ENCODE results near the gene NDUFS6.

Gene NDUFS6

DNA sequence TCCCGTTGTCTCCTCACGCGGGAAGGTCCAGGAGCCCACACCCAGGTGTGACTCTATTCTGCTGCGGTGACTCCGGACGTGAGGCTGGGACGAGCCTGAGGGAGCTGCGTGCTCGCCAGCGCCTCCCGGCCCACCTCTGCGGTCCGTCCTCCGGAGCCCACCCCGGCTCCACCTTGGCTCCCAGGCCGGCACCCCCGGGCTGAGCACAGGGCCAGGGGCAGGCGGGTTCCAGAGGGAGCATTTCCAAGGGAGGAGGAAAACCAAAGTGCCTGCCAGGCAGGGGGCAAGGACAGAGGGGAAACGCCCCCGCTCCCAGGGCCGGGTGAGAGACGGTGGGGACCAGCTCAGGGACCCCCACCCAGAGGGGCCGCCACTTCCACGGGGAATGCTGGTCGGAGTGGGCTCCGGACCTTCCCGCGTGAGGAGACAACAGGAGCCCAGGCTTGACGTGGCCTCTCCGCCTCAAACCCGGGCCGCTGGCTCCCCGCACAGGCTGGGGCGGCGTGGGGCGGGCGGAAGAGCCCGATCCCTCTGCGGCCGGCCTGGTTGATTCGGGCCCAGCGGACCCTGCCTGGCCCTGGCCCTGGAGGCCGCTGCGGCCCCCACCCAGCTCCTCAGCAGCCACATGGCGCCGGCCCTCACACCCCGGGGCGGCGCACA lies 55.5 kb downstream of the NDUFS6 start:
- DNase-seq: no peak

DNA sequence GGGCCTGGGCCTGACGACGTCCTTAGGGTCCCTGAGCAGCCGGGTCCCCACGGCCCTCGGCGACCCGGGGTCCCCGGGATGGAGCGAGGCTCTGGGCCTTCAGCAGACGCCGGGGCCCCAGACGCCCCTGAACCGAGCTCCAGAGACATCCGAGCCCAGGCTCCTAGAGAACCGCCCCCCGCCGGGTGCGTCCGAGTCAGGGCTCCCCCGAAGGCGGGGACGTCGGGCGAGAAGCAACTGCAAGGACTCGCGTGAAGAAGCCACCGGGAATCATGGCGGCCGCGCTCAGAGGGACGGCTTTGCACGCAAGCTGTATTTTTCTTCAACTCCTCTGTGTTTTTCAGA lies 56.0 kb downstream of the NDUFS6 start:
- DNase-seq: no peak

DNA sequence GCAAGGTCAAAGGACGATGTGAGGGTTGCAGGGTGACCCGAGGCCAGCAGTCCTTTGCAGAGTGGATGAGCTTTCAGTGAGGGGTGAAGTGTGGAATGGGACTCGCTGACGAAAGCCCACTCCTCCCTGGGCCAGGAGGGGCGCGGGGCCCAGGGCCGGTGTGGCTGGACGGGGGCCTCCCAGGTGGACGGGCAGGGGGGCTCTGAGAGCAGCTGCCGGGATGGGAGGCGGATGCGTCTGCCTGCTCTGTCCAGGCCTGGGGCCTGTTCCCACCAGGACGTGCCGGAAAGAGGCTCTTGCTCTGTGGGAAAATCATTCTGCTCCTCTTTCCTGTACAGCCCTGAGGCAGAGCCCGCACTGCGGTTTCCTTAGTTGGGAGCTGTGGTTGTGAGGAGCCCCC lies 57.2 kb downstream of the NDUFS6 start:
- no peak for DNase-seq

DNA sequence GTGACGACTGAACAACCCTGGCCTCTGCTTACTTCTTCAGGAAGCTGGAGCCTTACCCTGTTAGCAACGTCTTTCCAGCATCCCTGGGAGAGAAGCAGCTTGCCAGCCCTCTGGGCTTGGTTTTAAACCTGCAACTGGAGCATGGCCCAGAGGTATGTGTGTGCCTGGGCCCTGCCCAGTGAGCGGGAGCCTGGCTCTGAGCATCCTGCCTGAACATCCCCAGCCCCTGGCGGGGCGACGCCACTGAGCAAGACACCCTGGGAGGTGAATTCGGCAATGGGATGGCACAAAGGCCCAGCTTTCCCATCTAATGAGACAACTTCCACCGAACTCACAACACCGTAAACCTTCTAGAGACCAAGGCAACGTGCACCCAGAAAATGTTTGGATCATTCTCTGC lies 57.9 kb downstream of the NDUFS6 start:
- no peak for DNase-seq

DNA sequence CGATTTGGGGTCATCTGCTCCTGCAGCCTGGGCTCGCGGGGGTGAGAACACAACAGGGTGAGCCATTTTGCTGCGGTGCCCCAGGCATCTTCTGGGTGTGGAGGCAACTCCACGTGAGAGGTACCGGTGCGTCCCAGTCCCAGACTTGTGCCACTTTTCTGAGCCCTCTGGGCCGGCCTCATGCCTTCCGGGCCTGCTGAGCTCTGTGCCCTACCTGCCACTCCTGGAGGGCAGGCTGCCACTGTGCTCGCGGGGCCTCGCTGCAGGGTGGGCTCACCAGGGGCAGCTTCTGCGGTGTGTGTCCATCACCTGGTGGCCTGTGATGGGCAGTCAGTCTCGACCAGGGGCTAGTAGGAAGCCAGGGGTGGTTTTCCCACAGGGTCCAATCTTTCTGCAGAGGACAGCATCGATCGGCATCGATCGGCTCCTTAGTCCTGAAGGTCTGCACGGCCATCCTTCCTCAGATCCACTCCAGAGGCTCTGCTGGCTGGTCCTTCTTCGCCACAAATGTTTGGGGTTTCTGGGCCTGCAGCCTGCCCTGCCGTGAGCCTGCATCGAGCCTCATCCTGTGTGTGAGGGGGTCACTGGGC lies 58.9 kb downstream of the NDUFS6 start:
- no peak for DNase-seq

DNA sequence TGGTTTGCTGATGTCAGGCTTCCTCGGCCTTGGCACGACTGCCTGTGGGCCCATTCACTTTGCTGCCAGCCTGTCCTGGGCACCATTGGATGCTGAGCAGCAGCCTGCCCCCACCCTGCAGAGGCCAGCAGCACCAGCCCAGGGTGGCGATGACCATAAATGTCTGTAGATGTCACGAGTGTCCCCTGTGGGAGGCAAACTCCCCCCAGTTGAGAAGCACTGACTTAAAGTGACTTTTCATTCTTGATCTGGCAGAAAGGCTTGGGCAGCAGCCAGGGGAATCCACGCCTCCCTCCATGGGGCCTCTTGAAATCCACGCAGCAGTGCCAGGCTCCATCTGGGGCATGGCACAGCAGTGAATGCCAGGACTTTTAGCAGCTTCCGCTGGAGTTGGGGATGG lies 59.7 kb downstream of the NDUFS6 start:
- no peak for DNase-seq

DNA sequence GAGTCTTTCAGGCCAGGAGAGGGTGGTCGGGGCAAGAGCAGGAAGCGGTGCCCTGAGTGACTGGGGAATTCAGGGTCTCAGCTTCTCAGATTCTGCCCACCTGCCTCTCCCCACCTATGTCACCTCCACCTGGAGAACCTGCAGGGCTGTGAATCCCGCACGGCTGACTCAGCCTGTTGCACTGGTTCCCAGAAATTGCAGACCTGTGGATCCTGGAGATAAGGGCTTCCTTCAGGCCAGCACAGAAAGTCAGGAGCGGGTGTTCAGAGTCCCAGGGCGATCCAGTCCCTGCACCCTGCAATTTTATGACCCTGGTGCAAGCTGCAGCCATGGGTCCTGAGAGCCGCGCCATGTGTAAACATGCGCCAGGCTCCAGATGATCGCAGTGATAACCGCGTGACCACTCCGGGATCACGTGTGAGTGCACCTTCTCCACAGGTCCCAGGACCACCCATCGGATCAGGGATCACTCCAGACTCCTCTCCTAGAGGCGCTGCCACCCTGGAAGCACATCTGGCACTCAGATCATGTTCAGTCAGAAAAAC lies 63.8 kb downstream of the NDUFS6 start:
- no peak for DNase-seq

DNA sequence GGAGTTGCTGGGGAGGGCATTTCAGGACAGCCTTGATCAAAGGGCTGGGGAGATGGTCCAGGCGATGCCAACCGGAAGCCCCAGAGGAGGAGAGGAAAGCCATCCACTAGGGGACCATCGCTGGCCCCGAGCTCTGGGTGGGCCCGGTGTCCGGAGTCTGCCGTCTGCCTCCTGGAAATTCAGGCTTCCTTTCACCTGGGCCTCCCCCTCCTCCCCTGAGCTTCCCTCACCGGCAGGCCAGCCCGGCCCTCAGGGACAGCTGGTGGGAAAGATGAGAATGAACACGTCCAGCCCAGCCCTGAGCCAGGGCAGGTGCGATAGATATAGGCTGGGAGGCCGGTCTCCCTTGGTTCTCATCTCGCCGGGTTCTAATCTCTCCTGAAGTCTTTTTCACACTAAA lies 64.3 kb downstream of the NDUFS6 start:
- DNase-seq: no peak
